ENCODE results near the gene CD2BP2. TPM values are rescaled to one million over a fixed set of nuclear protein-coding genes. Genes with fewer than 3 reads are reported as not detected.

Gene CD2BP2
- total and polyA plus RNA-seq, 9 of the 15 experiments (the other 6 are each of a cell fraction or from before 2014, with no cell fraction given) = 3.9 to 51.1 (median 32.8) TPM

DNA sequence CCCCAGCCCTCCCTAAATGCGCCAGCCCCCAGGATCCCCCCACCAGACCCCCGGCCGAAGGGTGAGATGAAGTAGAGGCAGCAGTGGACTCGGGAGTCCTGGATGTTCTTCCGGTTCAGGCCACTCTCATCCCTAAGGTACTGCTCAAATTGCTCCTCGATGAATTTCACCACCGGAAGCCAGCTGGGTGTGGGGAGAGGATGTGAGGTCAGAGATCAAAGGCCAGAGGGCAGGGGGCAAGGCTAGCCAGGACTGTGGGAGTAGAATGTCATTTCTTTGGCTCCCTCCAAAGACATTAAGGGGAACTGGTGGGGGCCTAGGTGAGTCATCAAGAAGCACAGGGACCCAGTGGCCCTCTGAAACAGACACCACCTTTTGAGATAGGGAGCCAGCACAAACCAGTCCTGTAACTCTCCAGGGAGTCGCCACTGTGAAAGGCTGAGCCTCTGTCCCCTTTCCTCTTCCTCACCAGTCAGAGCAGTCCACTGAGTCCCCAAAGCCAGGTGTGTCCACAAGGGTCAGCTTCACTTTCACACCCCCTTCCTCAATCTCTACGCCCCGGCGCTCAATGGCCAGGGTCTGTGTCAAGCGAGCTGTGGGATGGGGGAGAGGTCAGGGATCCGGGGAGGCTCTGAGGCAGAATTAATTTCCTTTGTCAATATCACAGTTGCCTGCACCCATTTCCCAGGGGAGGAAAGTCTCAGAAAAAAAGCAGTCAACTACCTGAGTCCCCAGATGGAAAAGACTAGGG, 26.4 kb upstream of the CD2BP2 start (continued):
- TF ChIP-seq, protein P1, sequence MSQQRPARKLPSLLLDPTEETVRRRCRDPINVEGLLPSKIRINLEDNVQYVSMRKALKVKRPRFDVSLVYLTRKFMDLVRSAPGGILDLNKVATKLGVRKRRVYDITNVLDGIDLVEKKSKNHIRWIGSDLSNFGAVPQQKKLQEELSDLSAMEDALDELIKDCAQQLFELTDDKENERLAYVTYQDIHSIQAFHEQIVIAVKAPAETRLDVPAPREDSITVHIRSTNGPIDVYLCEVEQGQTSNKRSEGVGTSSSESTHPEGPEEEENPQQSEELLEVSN (IDR thresholded peaks at IDR 0.05; ENCODE audit: borderline replicate concordance in 1 of 2, extremely low read depth in 1 of 2, insufficient read depth in 1 of 2, insufficient read length in 1 of 2, low read depth in 1 of 2, low read length in 1 of 2, poor library complexity in 1 of 2, severe bottlenecking in 1 of 2) = peak in 1 of 2 experiments; percentile 21
- TF ChIP-seq TRIM28 (IDR thresholded peaks at IDR 0.05) = no peak
- no peak for TF ChIP-seq GTF2A2 (tag; IDR thresholded peaks at IDR 0.05)
- no peak for TF ChIP-seq BRD4 (IDR thresholded peaks at IDR 0.05)
- TF ChIP-seq, protein P2, sequence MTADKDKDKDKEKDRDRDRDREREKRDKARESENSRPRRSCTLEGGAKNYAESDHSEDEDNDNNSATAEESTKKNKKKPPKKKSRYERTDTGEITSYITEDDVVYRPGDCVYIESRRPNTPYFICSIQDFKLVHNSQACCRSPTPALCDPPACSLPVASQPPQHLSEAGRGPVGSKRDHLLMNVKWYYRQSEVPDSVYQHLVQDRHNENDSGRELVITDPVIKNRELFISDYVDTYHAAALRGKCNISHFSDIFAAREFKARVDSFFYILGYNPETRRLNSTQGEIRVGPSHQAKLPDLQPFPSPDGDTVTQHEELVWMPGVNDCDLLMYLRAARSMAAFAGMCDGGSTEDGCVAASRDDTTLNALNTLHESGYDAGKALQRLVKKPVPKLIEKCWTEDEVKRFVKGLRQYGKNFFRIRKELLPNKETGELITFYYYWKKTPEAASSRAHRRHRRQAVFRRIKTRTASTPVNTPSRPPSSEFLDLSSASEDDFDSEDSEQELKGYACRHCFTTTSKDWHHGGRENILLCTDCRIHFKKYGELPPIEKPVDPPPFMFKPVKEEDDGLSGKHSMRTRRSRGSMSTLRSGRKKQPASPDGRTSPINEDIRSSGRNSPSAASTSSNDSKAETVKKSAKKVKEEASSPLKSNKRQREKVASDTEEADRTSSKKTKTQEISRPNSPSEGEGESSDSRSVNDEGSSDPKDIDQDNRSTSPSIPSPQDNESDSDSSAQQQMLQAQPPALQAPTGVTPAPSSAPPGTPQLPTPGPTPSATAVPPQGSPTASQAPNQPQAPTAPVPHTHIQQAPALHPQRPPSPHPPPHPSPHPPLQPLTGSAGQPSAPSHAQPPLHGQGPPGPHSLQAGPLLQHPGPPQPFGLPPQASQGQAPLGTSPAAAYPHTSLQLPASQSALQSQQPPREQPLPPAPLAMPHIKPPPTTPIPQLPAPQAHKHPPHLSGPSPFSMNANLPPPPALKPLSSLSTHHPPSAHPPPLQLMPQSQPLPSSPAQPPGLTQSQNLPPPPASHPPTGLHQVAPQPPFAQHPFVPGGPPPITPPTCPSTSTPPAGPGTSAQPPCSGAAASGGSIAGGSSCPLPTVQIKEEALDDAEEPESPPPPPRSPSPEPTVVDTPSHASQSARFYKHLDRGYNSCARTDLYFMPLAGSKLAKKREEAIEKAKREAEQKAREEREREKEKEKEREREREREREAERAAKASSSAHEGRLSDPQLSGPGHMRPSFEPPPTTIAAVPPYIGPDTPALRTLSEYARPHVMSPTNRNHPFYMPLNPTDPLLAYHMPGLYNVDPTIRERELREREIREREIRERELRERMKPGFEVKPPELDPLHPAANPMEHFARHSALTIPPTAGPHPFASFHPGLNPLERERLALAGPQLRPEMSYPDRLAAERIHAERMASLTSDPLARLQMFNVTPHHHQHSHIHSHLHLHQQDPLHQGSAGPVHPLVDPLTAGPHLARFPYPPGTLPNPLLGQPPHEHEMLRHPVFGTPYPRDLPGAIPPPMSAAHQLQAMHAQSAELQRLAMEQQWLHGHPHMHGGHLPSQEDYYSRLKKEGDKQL (CRISPR knock-in tag; IDR thresholded peaks at IDR 0.05; ENCODE audit: borderline replicate concordance) = no peak
- TF ChIP-seq FOS (IDR thresholded peaks at IDR 0.05; ENCODE audit: extremely low read depth, insufficient read length) = peak; percentile 47
- TF ChIP-seq, protein P3, sequence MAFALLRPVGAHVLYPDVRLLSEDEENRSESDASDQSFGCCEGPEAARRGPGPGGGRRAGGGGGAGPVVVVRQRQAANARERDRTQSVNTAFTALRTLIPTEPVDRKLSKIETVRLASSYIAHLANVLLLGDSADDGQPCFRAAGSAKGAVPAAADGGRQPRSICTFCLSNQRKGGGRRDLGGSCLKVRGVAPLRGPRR (CRISPR knock-in tag; IDR thresholded peaks at IDR 0.05) = no peak
- TF ChIP-seq CC2D1A (IDR thresholded peaks at IDR 0.05) = 0 out of 2 replicates have a peak, but pooled peaks have one; percentile 17
- no peak for TF ChIP-seq SLC30A9 (CRISPR knock-in tag; IDR thresholded peaks at IDR 0.05)
- no peak for TF ChIP-seq ZNF143 (CRISPR knock-in tag; IDR thresholded peaks at IDR 0.05)
- TF ChIP-seq ZNF184 (CRISPR knock-in tag; IDR thresholded peaks at IDR 0.05) = no peak
- TF ChIP-seq HEY1 (CRISPR knock-in tag; IDR thresholded peaks at IDR 0.05; ENCODE audit: borderline replicate concordance) = no peak
- TF ChIP-seq ZNF583 (CRISPR knock-in tag; IDR thresholded peaks at IDR 0.05) = 0 out of 2 replicates have a peak, but pooled peaks have one; percentile 27
- TF ChIP-seq ZNF696 (CRISPR knock-in tag; conservative IDR thresholded peaks at IDR 0.05) = no peak
- no peak for TF ChIP-seq ZNF212 (CRISPR knock-in tag; IDR thresholded peaks at IDR 0.05)
- TF ChIP-seq POLR2AphosphoS5 (IDR thresholded peaks at IDR 0.05; ENCODE audit: control insufficient read depth, insufficient read depth, low read depth, low read length) = peak; percentile 55
- TF ChIP-seq ZEB2 (IDR thresholded peaks at IDR 0.05) = no peak
- no peak for TF ChIP-seq YBX1 (IDR thresholded peaks at IDR 0.05)
- TF ChIP-seq ETV1 (tag; conservative IDR thresholded peaks at IDR 0.05; ENCODE audit: low read depth) = peak; percentile 77
- peak; percentile 26; the same call in 1 of the 2 replicates for TF ChIP-seq MYC (IDR thresholded peaks at IDR 0.05; ENCODE audit: low read depth, low read length)
- no peak for TF ChIP-seq MYC (CRISPR knock-in tag; IDR thresholded peaks at IDR 0.05; ENCODE audit: borderline replicate concordance, low read depth)
- no peak for TF ChIP-seq NUFIP1 (IDR thresholded peaks at IDR 0.05; ENCODE audit: partially characterized antibody)
- no peak for TF ChIP-seq TGIF2 (CRISPR knock-in tag; IDR thresholded peaks at IDR 0.05)
- no peak for TF ChIP-seq IFI16 (CRISPR knock-in tag; IDR thresholded peaks at IDR 0.05)
